Liver (tissue), 9 donors: ENCODE measurements around the gene NPIPA5. TPM values are rescaled to one million over a fixed set of nuclear protein-coding genes. Genes with fewer than 3 reads are reported as not detected.

ENCODE experiments used
- DNase-seq: peaks from one replicate; pipeline ENCODE4 v3.0.0-alpha.2; 2017; ENCODE audit warnings: low spot score
- H3K27ac ChIP-seq, 2 donors: one replicate each; pipeline ENCODE4 v1.7.0; 2013; ENCODE audit warnings: inconsistent platforms in 2 of 2, low read length in 2 of 2, control low read depth in 1 of 2, low read depth in 1 of 2, mild to moderate bottlenecking in 1 of 2
- H3K27me3 ChIP-seq, 4 donors: one replicate each; pipeline versions ENCODE4 v1.6.1 to v1.7.0; 2013; ENCODE audit warnings: low read length in 3 of 4, inconsistent platforms in 1 of 4, mild to moderate bottlenecking in 1 of 4, moderate library complexity in 1 of 4; ENCODE audit not compliant: control insufficient read depth in 4 of 4, insufficient read depth in 4 of 4
- H3K36me3 ChIP-seq, 4 donors: one replicate each; pipeline versions ENCODE4 v1.6.1 to v1.7.0; 2013; ENCODE audit warnings: low read length in 3 of 4, mild to moderate bottlenecking in 3 of 4, low read depth in 1 of 4, moderate library complexity in 1 of 4; ENCODE audit not compliant: control insufficient read depth in 4 of 4, insufficient read depth in 3 of 4
- H3K4me1 ChIP-seq, 4 donors: one replicate each; pipeline versions ENCODE4 v1.6.1 to v1.7.0; 2013; ENCODE audit warnings: low read length in 3 of 4, mild to moderate bottlenecking in 3 of 4, moderate library complexity in 1 of 4; ENCODE audit not compliant: control insufficient read depth in 4 of 4, insufficient read depth in 4 of 4
- H3K4me3 ChIP-seq, 3 donors: one replicate each; pipeline versions ENCODE4 v1.6.1 to v1.7.0; 2013; ENCODE audit warnings: low read length in 3 of 3, control low read depth in 1 of 3, low read depth in 1 of 3, mild to moderate bottlenecking in 1 of 3
- H3K9ac ChIP-seq, 2 donors: one replicate each; pipeline ENCODE4 v1.7.0; 2013; ENCODE audit warnings: low read length in 2 of 2, mild to moderate bottlenecking in 2 of 2, moderate library complexity in 2 of 2, control low read depth in 1 of 2, low read depth in 1 of 2
- H3K9me3 ChIP-seq, 4 donors: one replicate each; pipeline versions ENCODE4 v1.6.1 to v1.7.0; 2013; ENCODE audit warnings: low read length in 3 of 4; ENCODE audit not compliant: control insufficient read depth in 4 of 4
- ATF3 ChIP-seq: IDR thresholded peaks from 2 replicates; pipeline ENCODE4 v1.6.1; 2016; ENCODE audit warnings: antibody characterized with exemption
- CTCF ChIP-seq: fragments of 150-350 bp; IDR thresholded peaks from 2 replicates; pipeline ENCODE4 v1.5.1; 2017; ENCODE audit warnings: improper control_type of control experiment, low read depth, low read length; ENCODE audit not compliant: missing input control
- EGR1 ChIP-seq, 2 donors: IDR thresholded peaks; 2 replicates each; pipeline ENCODE4 v1.6.1; 2016 to 2018; ENCODE audit warnings: antibody characterized with exemption in 2 of 2, low read depth in 2 of 2
- FOXA1 ChIP-seq: IDR thresholded peaks from 2 replicates; pipeline ENCODE4 v1.6.1; 2016; ENCODE audit warnings: antibody characterized with exemption
- FOXA2 ChIP-seq: IDR thresholded peaks from 2 replicates; pipeline ENCODE4 v1.6.1; 2016; ENCODE audit warnings: antibody characterized with exemption
- GABPA ChIP-seq, 2 donors: IDR thresholded peaks in 1 of 2; conservative IDR thresholded peaks in 1 of 2; 2 replicates each; pipeline ENCODE4 v1.6.1; 2016; ENCODE audit warnings: antibody characterized with exemption in 2 of 2, mild to moderate bottlenecking in 1 of 2, moderate library complexity in 1 of 2
- HNF4A ChIP-seq, 2 donors: conservative IDR thresholded peaks; 2 replicates each; pipeline ENCODE4 v1.6.1; 2016; ENCODE audit warnings: antibody characterized with exemption in 2 of 2, mild to moderate bottlenecking in 2 of 2
- HNF4G ChIP-seq: IDR thresholded peaks from 2 replicates; pipeline ENCODE4 v1.6.1; 2016; ENCODE audit warnings: antibody characterized with exemption
- JUND ChIP-seq, 2 donors: IDR thresholded peaks; 2 replicates each; pipeline ENCODE4 v1.6.1; 2016; ENCODE audit warnings: antibody characterized with exemption in 2 of 2
- MAX ChIP-seq: IDR thresholded peaks from 2 replicates; pipeline ENCODE4 v1.6.1; 2016; ENCODE audit warnings: antibody characterized with exemption
- NR2F2 ChIP-seq: IDR thresholded peaks from 2 replicates; pipeline ENCODE4 v1.6.1; 2016; ENCODE audit warnings: antibody characterized with exemption
- RAD21 ChIP-seq, 2 donors: IDR thresholded peaks; 2 replicates each; pipeline ENCODE4 v1.6.1; 2016; ENCODE audit warnings: antibody characterized with exemption in 2 of 2, mild to moderate bottlenecking in 2 of 2
- REST ChIP-seq: IDR thresholded peaks from 2 replicates; pipeline ENCODE4 v1.6.1; 2016; ENCODE audit warnings: antibody characterized with exemption, mild to moderate bottlenecking
- RXRA ChIP-seq, 2 donors: IDR thresholded peaks; 2 replicates each; pipeline ENCODE4 v1.6.1; 2017 to 2018; ENCODE audit warnings: antibody characterized with exemption in 2 of 2, mild to moderate bottlenecking in 1 of 2
- SP1 ChIP-seq: IDR thresholded peaks from 2 replicates; pipeline ENCODE4 v1.6.1; 2018; ENCODE audit warnings: antibody characterized with exemption, mild to moderate bottlenecking
- TAF1 ChIP-seq: conservative IDR thresholded peaks from 2 replicates; pipeline ENCODE4 v1.6.1; 2016; ENCODE audit warnings: antibody characterized with exemption, mild to moderate bottlenecking
- YY1 ChIP-seq: IDR thresholded peaks from 2 replicates; pipeline ENCODE4 v1.6.1; 2016; ENCODE audit warnings: antibody characterized with exemption, mild to moderate bottlenecking
- ZBTB33 ChIP-seq: IDR thresholded peaks from 2 replicates; pipeline ENCODE4 v1.6.1; 2016; ENCODE audit warnings: antibody characterized with exemption
- WGBS: extraction: QIAGEN DNeasy Blood & Tissue Kit; methylation state at CpG from one replicate; pipeline ENCODE4 v1.1.7; 2013; 5-methylcytosine and 5-hydroxymethylcytosine counted together
- polyA plus RNA-seq, 2 donors: library from polyadenylated mRNA; stranded (reverse) in 1 of 2; unstranded in 1 of 2; fragments of 200-250 nt in 1 of 2; fragments of >200 nt in 1 of 2; fragmentation: Nextera tagmentation in 1 of 2; extraction: Ambion mirVana in 1 of 2; gene quantifications; one replicate each; pipeline versions ENCODE4 v1.2.1 to v1.2.3, GENCODE V29; 2013 to 2015
- total RNA-seq, 2 donors: library from RNA; depleted of rRNA; stranded (reverse); fragments of >200 nt; gene quantifications; one replicate each; pipeline ENCODE4 v1.2.3, GENCODE V29; 2014
- donor health status: healthy.
- donor health status: healthy.
- donor health status: healthy.
- donor health status: healthy.
- donor health status: healthy.

Gene NPIPA5
- total and polyA plus RNA-seq, 4 donors, result 1.0 to 5.1 (median 1.8) TPM; not detected in 1

- H3K4me1 ChIP-seq, result peaks cover 0 to 3% (median 3%) of the 10 kb centered on the region in 4 donors
- no peak overlapping the region for H3K9ac ChIP-seq
- no peak overlapping the region for H3K27ac ChIP-seq
- no peak overlapping the region for H3K4me3 ChIP-seq
- no peak for DNase-seq
- no peaks in the 10 kb centered on the region for H3K36me3 ChIP-seq
- TF ChIP-seq ZBTB33, result no peak
- TF ChIP-seq FOXA1, result no peak
- TF ChIP-seq NR2F2, result no peak
- TF ChIP-seq CTCF, result no peak
- TF ChIP-seq REST, result no peak
- no peak for TF ChIP-seq MAX
- TF ChIP-seq HNF4A (conservative IDR thresholded peaks at IDR 0.05), result no peak
- TF ChIP-seq RAD21 (IDR thresholded peaks at IDR 0.05), result no peak
- TF ChIP-seq HNF4G, result no peak
- TF ChIP-seq YY1, result no peak
- TF ChIP-seq SP1, result no peak
- no peak for TF ChIP-seq ATF3
- no peak for TF ChIP-seq TAF1
- no peak for TF ChIP-seq GABPA (IDR thresholded peaks at IDR 0.05 in 1 of 2, conservative IDR thresholded peaks at IDR 0.05 in 1 of 2)
- TF ChIP-seq FOXA2, result no peak
- TF ChIP-seq JUND (IDR thresholded peaks at IDR 0.05), result no peak
- no peak for TF ChIP-seq EGR1 (IDR thresholded peaks at IDR 0.05; ENCODE audit: low read depth in 2 of 2)
- TF ChIP-seq RXRA (IDR thresholded peaks at IDR 0.05), result no peak
- H3K27me3 ChIP-seq, result no peaks in the 10 kb centered on the region
- WGBS, result 95% methylated on average over 2 of the region's 2 CpGs
- H3K9me3 ChIP-seq, result no peaks in the 10 kb centered on the region
Measured at GRCh38 chr16:15417197-15417596, 39.1 kb upstream of the NPIPA5 start.
